Measurements from ENCODE around the gene FHOD3. TPM values are rescaled to one million over a fixed set of nuclear protein-coding genes. Genes with fewer than 3 reads are reported as not detected.

Gene FHOD3
- total and polyA plus RNA-seq, 2 of the 8 experiments (the other 6 are each of a cell fraction or from before 2014, with no cell fraction given), result 9.7 to 10.5 TPM

- no peak for FAIRE-seq
- no peaks in the 10 kb centered on the region for H3K23me2 ChIP-seq (ENCODE audit: low read depth, low read length)
- H4K8ac ChIP-seq (ENCODE audit: extremely low read depth, insufficient read depth, low read length), result no peak overlapping the region
- H3K9ac ChIP-seq (replicated peaks in 1 of 4; ENCODE audit: extremely low read depth in 1 of 4, low read depth in 3 of 4, low read length in 3 of 4), result no peak overlapping the region
- no peaks in the 10 kb centered on the region for H3K4me1 ChIP-seq (replicated peaks in 1 of 4; ENCODE audit: control insufficient read depth in 3 of 4, insufficient read depth in 4 of 4, low read length in 3 of 4)
- H2BK120ac ChIP-seq (replicated peaks; ENCODE audit: low read depth, low read length), result no peak overlapping the region
- H2AFZ ChIP-seq (ENCODE audit: low read length), result no peak overlapping the region
- H3K23ac ChIP-seq (ENCODE audit: insufficient read length), result no peak overlapping the region
- no peak overlapping the region for H2BK12ac ChIP-seq (ENCODE audit: low read depth, low read length)
- DNase-seq (ENCODE audit: low read depth in 1 of 2, low spot score in 2 of 2), result peak in 1 of 2 experiments; percentile 23
- no peak overlapping the region for H3K18ac ChIP-seq (ENCODE audit: extremely low read depth, low read length)
- H3K27me3 ChIP-seq (replicated peaks in 1 of 4; ENCODE audit: control insufficient read depth in 3 of 4, extremely low read depth in 1 of 4, insufficient read depth in 3 of 4, low read length in 3 of 4), result no peaks in the 10 kb centered on the region
- no peaks in the 10 kb centered on the region for H3K9me3 ChIP-seq (ENCODE audit: insufficient read depth in 2 of 2, low read depth in 1 of 2, low read length in 1 of 2)
- no peak overlapping the region for H2BK20ac ChIP-seq (ENCODE audit: low read length)
- no peak overlapping the region for H3K14ac ChIP-seq (ENCODE audit: insufficient read length)
- TF ChIP-seq SP4 (IDR thresholded peaks at IDR 0.05; ENCODE audit: low read length) (no peak), RFX5 (IDR thresholded peaks at IDR 0.05; ENCODE audit: borderline replicate concordance, low read depth, low read length) (no peak)
- TF ChIP-seq, protein P1, sequence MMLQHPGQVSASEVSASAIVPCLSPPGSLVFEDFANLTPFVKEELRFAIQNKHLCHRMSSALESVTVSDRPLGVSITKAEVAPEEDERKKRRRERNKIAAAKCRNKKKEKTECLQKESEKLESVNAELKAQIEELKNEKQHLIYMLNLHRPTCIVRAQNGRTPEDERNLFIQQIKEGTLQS (IDR thresholded peaks at IDR 0.05; ENCODE audit: insufficient read depth, low read depth, low read length), result no peak
- H4K5ac ChIP-seq (ENCODE audit: insufficient read length, low read depth, low read length), result no peak overlapping the region
- H3K27ac ChIP-seq (ENCODE audit: low read depth, low read length), result no peak overlapping the region
- no peak overlapping the region for H2BK15ac ChIP-seq (ENCODE audit: low read length)
- no peak overlapping the region for H3K56ac ChIP-seq (replicated peaks; ENCODE audit: insufficient read length, low read depth, low read length)
- H3K4ac ChIP-seq (replicated peaks; ENCODE audit: insufficient read length, low read depth, low read length), result no peak overlapping the region
- no peaks in the 10 kb centered on the region for H3K79me2 ChIP-seq (ENCODE audit: control insufficient read depth in 1 of 2, insufficient read depth in 2 of 2, low read length in 2 of 2)
- H3K79me1 ChIP-seq (ENCODE audit: low read depth, low read length), result no peaks in the 10 kb centered on the region
- no peak overlapping the region for H4K91ac ChIP-seq (replicated peaks; ENCODE audit: insufficient read length, low read length)
- no peak overlapping the region for H3K4me2 ChIP-seq (ENCODE audit: insufficient read depth in 1 of 2, low read depth in 2 of 2, low read length in 2 of 2)
- H3K4me3 ChIP-seq (ENCODE audit: extremely low read depth in 1 of 4, insufficient read depth in 2 of 4, low read depth in 3 of 4, low read length in 4 of 4), result no peak overlapping the region
- 98% methylated on average over 2 of the region's 2 CpGs; no CpG with 5 or more reads in 1 of the 2 experiments for WGBS, 2 experiments (ENCODE audit: extremely low coverage in 1 of 2, insufficient coverage in 1 of 2, insufficient read length in 1 of 2, insufficient replicate concordance in 2 of 2, low coverage in 1 of 2, low lambda C conversion rate in 2 of 2, missing lambda C conversion rate in 1 of 2)
- ChIA-PET CTCF (ENCODE audit: partially characterized antibody) (interaction anchor here (0.6 kb wide), 2 partner anchors 9 to 325 kb away, joined by 3 to 4 read pairs; no protein-coding TSS in a partner anchor), POLR2A (ENCODE audit: partially characterized antibody) (interaction anchor here (0.6 kb wide), 1 partner anchor 138 kb away, joined by 3 read pairs; no protein-coding TSS in a partner anchor)
- no peaks in the 10 kb centered on the region for H3K36me3 ChIP-seq (ENCODE audit: control insufficient read depth in 2 of 4, insufficient read depth in 4 of 4, low read length in 3 of 4)
- H4K20me1 ChIP-seq (replicated peaks in 1 of 2; ENCODE audit: control insufficient read depth in 1 of 2, insufficient read depth in 2 of 2, low read length in 2 of 2), result no peaks in the 10 kb centered on the region
- no peak overlapping the region for H2AK5ac ChIP-seq (ENCODE audit: low read depth, low read length)
- no peak overlapping the region for H2BK5ac ChIP-seq (ENCODE audit: low read depth, low read length)
Measured at GRCh38 chr18:36316246-36316645, 18.7 kb downstream of the FHOD3 start.
